K562 (cell line): Measurements from ENCODE around the gene FAM25A. TPM values are rescaled to one million over a fixed set of nuclear protein-coding genes. Genes with fewer than 3 reads are reported as not detected.
"Not testable (repeated sequence)": the region's sequence is repeated elsewhere in the genome, so short reads cannot be mapped to it uniquely, and the experiment has no call there.

Source experiments
- ATAC-seq: fragments of 200-7000 bp; cut with Tn5 transposase; 3 replicates; pipeline ENCODE4 v1.9.1; 2020; ENCODE audit warnings: moderate library complexity
- BruUV-seq: library from RNA; stranded (reverse); fragments of 400-500 nt; replicated peaks from 2 replicates; lab custom pipeline; 2021; lab: Mats Ljungman, UMichigan
- CTCF ChIA-PET: fragments of 300-600 bp; formaldehyde crosslinking; extraction: SDS; loops from one replicate; lab custom pipeline; 2021; ENCODE audit warnings: low intra/inter-chr PET ratio; lab: Yijun Ruan, JAX
- POLR2A ChIA-PET: fragments of 300-600, 350-650 bp; sonication (Branson Sonifier 250); formaldehyde crosslinking; extraction: SDS; loops from one replicate; lab custom pipeline; 2021; ENCODE audit warnings: antibody characterized with exemption, inconsistent platforms; lab: Yijun Ruan, JAX
- DNase-seq, 4 experiments: peaks; one replicate each; pipeline versions ENCODE4 v3.0.0 to v3.0.0-alpha.2; 2011 to 2018; ENCODE audit warnings: low spot score in 3 of 4, mixed read lengths in 3 of 4; ENCODE audit errors: extremely low read depth in 1 of 4
- FAIRE-seq: peaks from 2 replicates; lab custom pipeline; 2011; peaks lifted over from hg19 to GRCh38; lab: Jason Lieb, UNC
- H2AFZ ChIP-seq: 2 replicates; pipeline ENCODE4 v1.6.0; 2011; ENCODE audit warnings: low read depth, low read length, control low read depth, inconsistent platforms
- H3K27ac ChIP-seq: fragments of 200-600 bp; 3 replicates; pipeline ENCODE4 v1.8.0; 2011; ENCODE audit warnings: low read depth, mild to moderate bottlenecking, control low read depth, inconsistent platforms, low read length, moderate library complexity, mixed read lengths; ENCODE audit errors: extremely low read depth
- H3K27me3 ChIP-seq, 2 experiments: fragments of 300-600 bp in 1 of 2; 2 replicates in 1 of 2; 3 replicates in 1 of 2; pipeline versions ENCODE4 v1.6.0 to v1.8.0; 2011; ENCODE audit warnings: inconsistent platforms in 2 of 2, low read length in 2 of 2, mild to moderate bottlenecking in 1 of 2, mixed read lengths in 1 of 2, moderate library complexity in 1 of 2; ENCODE audit not compliant: control insufficient read depth in 2 of 2, insufficient read depth in 2 of 2
- H3K36me3 ChIP-seq: fragments of 300-600 bp; 3 replicates; pipeline ENCODE4 v1.8.0; 2011; ENCODE audit warnings: mild to moderate bottlenecking, low read length, inconsistent platforms; ENCODE audit not compliant: control insufficient read depth, insufficient read depth
- H3K4me1 ChIP-seq, 2 experiments: fragments of 200-600 bp in 1 of 2; replicated peaks in 1 of 2; 2 replicates in 1 of 2; 3 replicates in 1 of 2; pipeline versions ENCODE4 v1.5.1 to v1.8.0; 2011; ENCODE audit warnings: inconsistent platforms in 2 of 2, low read length in 2 of 2, mild to moderate bottlenecking in 1 of 2, mixed read lengths in 1 of 2, moderate library complexity in 1 of 2; ENCODE audit not compliant: control insufficient read depth in 2 of 2, insufficient read depth in 2 of 2
- H3K4me2 ChIP-seq: 2 replicates; pipeline ENCODE4 v1.6.1; 2011; ENCODE audit warnings: low read length, control low read depth, inconsistent platforms, mixed read lengths; ENCODE audit not compliant: insufficient read depth
- H3K4me3 ChIP-seq: fragments of 200-600 bp; sonication (generic), shearing (Covaris generic); 2 replicates; pipeline ENCODE4 v1.5.1; 2016; ENCODE audit warnings: control low read depth, inconsistent platforms
- H3K79me2 ChIP-seq: fragments of 200-600 bp; 3 replicates; pipeline ENCODE4 v1.8.0; 2011; ENCODE audit warnings: low read length, inconsistent platforms; ENCODE audit not compliant: control insufficient read depth, insufficient read depth
- H3K9ac ChIP-seq, 2 experiments: 2 replicates each; pipeline versions ENCODE4 v1.6.0 to v1.6.1; 2011; ENCODE audit warnings: low read depth in 2 of 2, low read length in 2 of 2, control low read depth in 1 of 2, inconsistent platforms in 1 of 2, mild to moderate bottlenecking in 1 of 2, mixed read lengths in 1 of 2; ENCODE audit not compliant: insufficient read depth in 1 of 2
- H3K9me1 ChIP-seq: one replicate; pipeline ENCODE4 v1.6.0; 2011; ENCODE audit warnings: inconsistent platforms, mild to moderate bottlenecking, low read length, moderate library complexity; ENCODE audit not compliant: control insufficient read depth, insufficient read depth
- H3K9me3 ChIP-seq: replicated peaks from 2 replicates; pipeline ENCODE4 v1.5.1; 2011; ENCODE audit warnings: low read depth, low read length, inconsistent platforms; ENCODE audit not compliant: control insufficient read depth, insufficient read depth
- H4K20me1 ChIP-seq: replicated peaks from 2 replicates; pipeline ENCODE4 v1.6.1; 2011; ENCODE audit warnings: low read length, inconsistent platforms, mixed read lengths; ENCODE audit not compliant: control insufficient read depth, insufficient read depth
- ARID1B ChIP-seq: fragments of 450-650 bp; IDR thresholded peaks from 2 replicates; pipeline ENCODE4 v1.6.1; 2016; ENCODE audit warnings: antibody characterized with exemption, mild to moderate bottlenecking, inconsistent platforms
- CREM ChIP-seq: IDR thresholded peaks from 2 replicates; pipeline ENCODE4 v1.6.1; 2014; ENCODE audit warnings: antibody characterized with exemption, low read depth
- CTBP1 ChIP-seq: fragments of 450-650 bp; IDR thresholded peaks from 2 replicates; pipeline ENCODE4 v1.6.1; 2016; ENCODE audit warnings: borderline replicate concordance
- ETV1 ChIP-seq: fragments of 450-650 bp; conservative IDR thresholded peaks from 2 replicates; pipeline ENCODE4 v1.6.1; 2016; ENCODE audit warnings: missing genetic modification characterization, control low read depth, low read depth, missing compliant biosample characterization
- FOXK2 ChIP-seq, 2 experiments: fragments of 450-650 bp; IDR thresholded peaks in 1 of 2; conservative IDR thresholded peaks in 1 of 2; 2 replicates each; pipeline ENCODE4 v1.6.1; 2016; ENCODE audit warnings: low read depth in 2 of 2, mild to moderate bottlenecking in 1 of 2
- JUN ChIP-seq, 2 experiments: sonication (generic) in 1 of 2; formaldehyde crosslinking in 1 of 2; IDR thresholded peaks; 2 replicates each; pipeline versions ENCODE4 v1.6.1 to v1.8.0; 2012 to 2022; ENCODE audit warnings: borderline replicate concordance in 2 of 2, mild to moderate bottlenecking in 2 of 2, improper control_type of control experiment in 1 of 2, low read depth in 1 of 2, low read length in 1 of 2, missing genetic modification reagents in 1 of 2
- JUND ChIP-seq, 2 experiments: IDR thresholded peaks; 2 replicates in 1 of 2; 3 replicates in 1 of 2; pipeline ENCODE4 v1.6.1; 2011; ENCODE audit warnings: borderline replicate concordance in 2 of 2, low read depth in 2 of 2, low read length in 2 of 2, improper control_type of control experiment in 1 of 2, missing biosample characterization in 1 of 2, missing genetic modification characterization in 1 of 2, missing genetic modification reagents in 1 of 2
- NFE2 ChIP-seq: IDR thresholded peaks from 2 replicates; pipeline ENCODE4 v1.6.1; 2014; ENCODE audit warnings: antibody characterized with exemption, low read depth
- SMARCA4 ChIP-seq: fragments of 450-650 bp; IDR thresholded peaks from 2 replicates; pipeline ENCODE4 v1.6.1; 2016
- ZNF316 ChIP-seq: fragments of 450-650 bp; IDR thresholded peaks from 2 replicates; pipeline ENCODE4 v1.6.1; 2016
- WGBS: fragments of 100-300 bp; shearing (Covaris generic); methylation state at CpG from one replicate; pipeline ENCODE4 v1.1.6; 2016; ENCODE audit warnings: low coverage, mixed read lengths; ENCODE audit not compliant: insufficient coverage; ENCODE audit errors: missing lambda C conversion rate; 5-methylcytosine and 5-hydroxymethylcytosine counted together
- in situ Hi-C: fragments of 300-500 bp; cut with MboI; formaldehyde crosslinking; loops from 4 replicates; pipeline ENCODE4 v1.15.0; 2018; ENCODE audit warnings: inconsistent platforms, mixed read lengths
- intact Hi-C: fragments of 100-400 bp; cut with micrococcal nuclease; formaldehyde crosslinking; loops from 2 replicates; pipeline ENCODE4 v1.14.2; 2022
- polyA plus RNA-seq, 8 experiments: library from polyadenylated mRNA; depleted of rRNA in 4 of 8; stranded (reverse) in 5 of 8; unstranded in 3 of 8; fragments of >200 nt; fragmentation: Nextera tagmentation in 2 of 8; fragmentation: Illumina TruSeq in 1 of 8; extraction: Ambion mirVana in 2 of 8; extraction: Trizol in 1 of 8; gene quantifications; 2 replicates each; pipeline versions ENCODE4 v1.2.1 to v1.2.3, GENCODE V29; 2011 to 2014; ENCODE audit warnings: inconsistent platforms in 1 of 8, missing spikeins in 1 of 8
- total RNA-seq, 7 experiments: library from RNA; depleted of rRNA in 6 of 7; stranded (reverse); fragments of >200 nt in 6 of 7; fragmentation: Illumina TruSeq in 2 of 7; extraction: Trizol in 2 of 7; gene quantifications; 2 replicates each; pipeline versions ENCODE4 v1.2.1 to v1.2.3, GENCODE V29; 2011 to 2021; ENCODE audit warnings: low replicate concordance in 1 of 7
- TF ChIP-seq, protein P1 (sequence below): fragments of 200-800 bp; sonication (Bioruptor generic); IDR thresholded peaks from 2 replicates; pipeline ENCODE4 v1.6.1; 2017; ENCODE audit warnings: missing genetic modification characterization, missing compliant biosample characterization

FAM25A gene
- total and polyA plus RNA-seq, 9 of the 15 experiments (the other 6 are each of a cell fraction or from before 2014, with no cell fraction given): not detected

DNA sequence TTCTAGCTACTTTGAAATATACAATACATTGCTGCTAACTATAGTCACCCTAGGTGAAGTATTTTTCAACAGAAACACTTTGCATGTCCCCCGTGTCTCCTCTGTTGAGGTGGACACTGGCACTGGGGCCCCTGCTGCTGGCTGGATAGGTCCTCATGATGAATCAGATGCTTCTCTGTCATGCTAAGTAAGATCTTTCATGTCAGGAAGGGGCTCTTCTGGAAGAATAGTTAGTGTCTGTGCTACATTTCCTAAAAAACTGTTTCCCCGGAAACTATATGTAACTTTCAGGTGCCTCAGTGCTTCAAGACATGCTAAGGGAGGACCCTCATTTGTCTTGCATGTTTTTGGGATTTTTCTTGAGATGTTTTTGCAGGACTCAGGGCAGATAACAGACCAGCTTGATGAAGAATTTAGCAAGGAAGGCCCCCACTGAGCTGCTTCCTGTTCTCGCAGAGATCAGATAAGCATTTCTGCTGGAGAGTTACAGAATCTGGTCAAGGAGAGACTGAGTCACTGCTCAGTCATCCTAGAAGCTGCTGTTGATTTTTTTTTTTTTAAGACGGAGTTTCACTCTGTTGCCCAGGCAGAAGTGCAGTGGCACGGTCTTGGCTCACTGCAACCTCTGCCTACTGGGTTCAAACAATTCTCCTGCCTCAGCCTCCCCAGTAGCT lies 5.3 kb downstream of the FAM25A start:
- Histone ChIP-seq H2AFZ (peak overlapping the region; percentile 51; the same call in 1 of the 2 replicates), H3K27ac (peak overlapping the region; percentile 61; the same call in 2 of the 3 replicates)
- intact Hi-C loops; H3K9me3 ChIP-seq; H3K4me2 ChIP-seq; H3K4me1 ChIP-seq; H3K9me1 ChIP-seq; H4K20me1 ChIP-seq; H3K36me3 ChIP-seq; H3K27me3 ChIP-seq; H3K9ac ChIP-seq; CTCF ChIA-PET; BruUV-seq; in situ Hi-C loops; H3K79me2 ChIP-seq; H3K4me3 ChIP-seq; TF ChIP-seq JUN (CRISPR knock-in tag; IDR thresholded peaks at IDR 0.05; ENCODE audit: borderline replicate concordance): not testable (repeated sequence)
- DNase-seq (peak in 1 of 4 experiments; percentile 70), ATAC-seq (peak; percentile 78), FAIRE-seq (peak; percentile 32)
- 0% methylated on average over 5 of the region's 5 CpGs for WGBS
- POLR2A ChIA-PET: interaction anchor here (0.6 kb wide), 1 partner anchor 9 kb away, joined by 4 read pairs; no protein-coding TSS in a partner anchor
- TF ChIP-seq FOXK2 (conservative IDR thresholded peaks at IDR 0.05 in 1 of 2, IDR thresholded peaks at IDR 0.05 in 1 of 2; ENCODE audit: low read depth in 2 of 2): 0 out of 4 replicates have a peak, but pooled peaks of 1 of the 2 experiments have one; percentile 36
- TF ChIP-seq CREM: 0 out of 2 replicates have a peak, but pooled peaks have one; percentile 5
- TF ChIP-seq, protein P1, sequence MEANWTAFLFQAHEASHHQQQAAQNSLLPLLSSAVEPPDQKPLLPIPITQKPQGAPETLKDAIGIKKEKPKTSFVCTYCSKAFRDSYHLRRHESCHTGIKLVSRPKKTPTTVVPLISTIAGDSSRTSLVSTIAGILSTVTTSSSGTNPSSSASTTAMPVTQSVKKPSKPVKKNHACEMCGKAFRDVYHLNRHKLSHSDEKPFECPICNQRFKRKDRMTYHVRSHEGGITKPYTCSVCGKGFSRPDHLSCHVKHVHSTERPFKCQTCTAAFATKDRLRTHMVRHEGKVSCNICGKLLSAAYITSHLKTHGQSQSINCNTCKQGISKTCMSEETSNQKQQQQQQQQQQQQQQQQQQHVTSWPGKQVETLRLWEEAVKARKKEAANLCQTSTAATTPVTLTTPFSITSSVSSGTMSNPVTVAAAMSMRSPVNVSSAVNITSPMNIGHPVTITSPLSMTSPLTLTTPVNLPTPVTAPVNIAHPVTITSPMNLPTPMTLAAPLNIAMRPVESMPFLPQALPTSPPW: peak; percentile 13; the same call in 1 of the 2 replicates
- peak; percentile 24; the same call in 1 of the 2 replicates for TF ChIP-seq CTBP1
- 0 out of 2 replicates have a peak, but pooled peaks have one; percentile 24 for TF ChIP-seq ETV1 (tag)
- TF ChIP-seq JUN (IDR thresholded peaks at IDR 0.05; ENCODE audit: borderline replicate concordance, low read depth, low read length): peak; percentile 52; the same call in 1 of the 2 replicates
- peak; percentile 85 for TF ChIP-seq JUND (IDR thresholded peaks at IDR 0.05; ENCODE audit: borderline replicate concordance, low read depth, low read length)
- TF ChIP-seq JUND (tag; IDR thresholded peaks at IDR 0.05; ENCODE audit: borderline replicate concordance, low read depth, low read length): peak; percentile 66; the same call in 1 of the 3 replicates
- TF ChIP-seq ARID1B: peak; percentile 74
- TF ChIP-seq NFE2: peak; percentile 74
- 0 out of 2 replicates have a peak, but pooled peaks have one; percentile 40 for TF ChIP-seq ZNF316
- TF ChIP-seq SMARCA4: peak; percentile 87
